GM12873 (cell line): Measurements from ENCODE around the gene TPO.

Experiments
- TF ChIP-seq, protein P1 (sequence below): IDR thresholded peaks from 2 replicates; pipeline ENCODE4 v1.5.1; 2012; ENCODE audit warnings: low read depth, mild to moderate bottlenecking, moderate library complexity, low read length, control low read depth; ENCODE audit not compliant: insufficient read depth; ENCODE audit errors: missing control alignments

TPO gene

DNA sequence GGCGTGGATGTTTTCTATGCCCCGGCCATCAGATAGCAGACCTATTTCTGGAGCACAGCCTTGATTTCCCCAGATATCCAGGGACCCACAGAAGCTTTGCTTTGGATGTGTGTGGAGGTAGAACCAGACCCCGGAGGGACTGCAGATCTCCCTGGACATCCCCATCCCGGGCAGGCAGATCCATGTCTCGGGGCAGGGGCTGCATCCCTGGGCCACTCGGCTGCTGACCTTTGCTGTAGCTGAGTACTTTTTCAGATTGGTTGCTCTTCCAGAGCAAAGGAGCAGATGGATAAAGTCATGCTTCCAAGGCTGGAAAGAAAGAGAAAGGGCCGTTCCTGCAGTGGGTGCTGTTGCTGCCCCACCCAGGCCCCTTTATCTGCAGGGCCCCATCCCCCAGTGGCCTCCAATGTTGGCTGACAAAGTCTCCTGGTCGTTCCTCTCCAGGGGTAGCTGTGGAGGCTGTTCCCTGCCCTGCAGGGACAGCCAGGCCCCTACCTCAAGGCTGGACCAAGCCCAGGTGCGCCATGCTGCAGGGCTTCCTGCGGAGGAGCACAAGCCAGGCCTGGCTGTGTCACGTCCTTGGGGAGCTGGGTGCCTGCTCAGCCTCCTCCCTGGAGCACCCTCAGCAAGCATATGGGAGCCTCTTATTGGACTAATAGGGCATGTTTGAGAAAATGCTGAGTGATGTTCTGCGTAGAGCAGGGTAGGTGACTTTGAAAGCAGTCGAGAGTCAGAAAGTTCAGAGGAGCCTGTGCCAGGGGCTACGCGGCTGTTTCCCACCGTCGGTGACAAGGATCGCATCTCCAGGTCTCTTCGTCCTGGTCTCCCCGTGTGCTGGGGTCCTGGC lies 68.4 kb downstream of the TPO start:
- TF ChIP-seq, protein P1, sequence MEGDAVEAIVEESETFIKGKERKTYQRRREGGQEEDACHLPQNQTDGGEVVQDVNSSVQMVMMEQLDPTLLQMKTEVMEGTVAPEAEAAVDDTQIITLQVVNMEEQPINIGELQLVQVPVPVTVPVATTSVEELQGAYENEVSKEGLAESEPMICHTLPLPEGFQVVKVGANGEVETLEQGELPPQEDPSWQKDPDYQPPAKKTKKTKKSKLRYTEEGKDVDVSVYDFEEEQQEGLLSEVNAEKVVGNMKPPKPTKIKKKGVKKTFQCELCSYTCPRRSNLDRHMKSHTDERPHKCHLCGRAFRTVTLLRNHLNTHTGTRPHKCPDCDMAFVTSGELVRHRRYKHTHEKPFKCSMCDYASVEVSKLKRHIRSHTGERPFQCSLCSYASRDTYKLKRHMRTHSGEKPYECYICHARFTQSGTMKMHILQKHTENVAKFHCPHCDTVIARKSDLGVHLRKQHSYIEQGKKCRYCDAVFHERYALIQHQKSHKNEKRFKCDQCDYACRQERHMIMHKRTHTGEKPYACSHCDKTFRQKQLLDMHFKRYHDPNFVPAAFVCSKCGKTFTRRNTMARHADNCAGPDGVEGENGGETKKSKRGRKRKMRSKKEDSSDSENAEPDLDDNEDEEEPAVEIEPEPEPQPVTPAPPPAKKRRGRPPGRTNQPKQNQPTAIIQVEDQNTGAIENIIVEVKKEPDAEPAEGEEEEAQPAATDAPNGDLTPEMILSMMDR = no peak

- TF ChIP-seq, protein P1 = no peak
These were observed 69.0 kb downstream of the TPO start for GRCh38 chr2:1482253-1482675.

DNA sequence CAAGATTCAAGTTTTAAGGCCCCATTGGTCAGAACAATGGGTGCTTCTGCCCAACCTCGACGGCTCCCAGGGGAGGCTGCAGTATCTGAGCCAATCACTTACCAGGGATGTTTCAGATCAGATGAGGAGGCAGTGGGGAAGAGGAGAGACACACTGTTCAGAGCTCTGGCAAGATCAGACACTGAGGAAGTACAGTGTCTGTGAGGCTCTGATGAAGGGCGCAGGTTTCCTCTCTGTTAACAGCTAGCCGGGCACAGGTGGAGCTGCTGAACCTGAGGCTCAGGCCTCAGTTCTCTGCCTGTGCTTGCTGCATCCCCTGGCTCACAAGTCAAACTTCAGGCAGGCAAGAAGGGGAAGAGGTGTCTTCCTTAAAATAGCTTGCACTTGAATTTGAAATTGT lies 69.7 kb downstream of the TPO start:
- TF ChIP-seq, protein P1 = no peak

DNA sequence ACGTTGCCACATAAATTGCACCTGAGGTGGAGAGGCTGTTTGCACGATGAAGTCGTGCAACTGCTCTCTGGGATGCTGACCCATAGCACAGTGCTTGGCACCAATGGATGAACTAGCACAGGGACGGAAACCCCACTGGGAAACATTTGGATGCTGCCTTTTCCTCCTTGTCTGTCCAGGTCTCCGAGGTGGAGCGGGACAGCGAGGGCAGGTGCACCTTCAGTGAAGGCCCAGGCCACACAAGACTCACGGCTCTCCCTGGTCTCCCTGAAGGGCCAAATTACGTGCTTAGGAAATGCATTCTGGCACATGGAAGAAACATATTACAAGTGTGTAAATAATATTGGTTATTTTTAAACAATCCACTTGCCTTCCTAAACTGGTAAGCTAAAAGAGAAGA lies 70.3 kb downstream of the TPO start:
- TF ChIP-seq, protein P1 = no peak

DNA sequence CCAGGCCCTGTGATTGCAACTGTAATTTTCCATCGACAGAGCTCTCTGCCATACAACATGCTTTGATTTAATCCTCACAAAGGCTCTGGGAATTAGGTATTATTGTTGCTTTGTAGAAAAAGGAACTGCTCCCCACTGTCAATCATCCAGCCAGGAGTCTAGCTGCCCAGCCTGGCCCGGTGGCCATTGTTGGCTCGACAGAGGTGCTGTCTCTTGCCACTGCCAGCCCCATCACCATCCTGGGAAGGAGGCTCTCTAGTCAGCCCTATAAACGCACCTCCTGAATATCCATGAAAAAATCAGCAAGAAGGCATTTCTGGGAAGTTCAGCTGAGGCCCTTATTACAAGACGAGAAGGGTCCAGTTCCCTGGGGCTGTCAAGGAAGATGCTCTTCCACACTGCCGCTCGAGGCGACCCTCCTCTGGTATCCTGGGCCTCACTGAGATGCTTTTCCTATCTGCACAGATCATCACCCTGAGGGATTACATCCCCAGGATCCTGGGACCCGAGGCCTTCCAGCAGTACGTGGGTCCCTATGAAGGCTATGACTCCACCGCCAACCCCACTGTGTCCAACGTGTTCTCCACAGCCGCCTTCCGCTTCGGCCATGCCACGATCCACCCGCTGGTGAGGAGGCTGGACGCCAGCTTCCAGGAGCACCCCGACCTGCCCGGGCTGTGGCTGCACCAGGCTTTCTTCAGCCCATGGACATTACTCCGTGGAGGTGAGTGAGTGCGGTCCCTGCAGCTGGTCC lies 71.0 kb downstream of the TPO start:
- TF ChIP-seq, protein P1 = no peak

DNA sequence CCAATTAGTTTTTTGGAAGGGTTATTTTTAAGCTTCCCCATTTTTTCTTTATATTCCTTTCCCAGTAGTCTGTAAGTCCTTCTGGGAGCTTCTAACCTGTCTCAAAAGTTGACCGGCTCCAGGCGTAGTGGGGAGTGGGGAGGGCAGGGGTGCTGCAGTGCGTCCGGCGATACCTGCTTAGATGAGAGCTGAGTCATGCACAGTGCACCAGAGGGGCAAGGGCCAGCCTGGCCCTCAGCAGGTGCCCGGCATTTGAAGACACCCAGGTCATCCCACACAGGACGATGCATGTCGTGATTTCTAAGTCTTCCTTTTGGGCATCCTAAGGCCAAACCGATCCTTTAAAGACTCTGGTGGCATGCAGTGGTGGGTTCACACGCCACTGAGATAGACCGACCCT lies 73.4 kb downstream of the TPO start:
- TF ChIP-seq, protein P1 = no peak

GRCh38 chr2:1487758-1488157 lies 74.5 kb downstream of the TPO start:
- TF ChIP-seq, protein P1 = no peak
